DND-41 (cell line): ENCODE results near the gene GREM2.

Source experiments
- EZH2 ChIP-seq: IDR thresholded peaks from 3 replicates; pipeline ENCODE4 v1.6.1; 2012; ENCODE audit warnings: borderline replicate concordance, low read depth, mild to moderate bottlenecking, moderate library complexity, low read length, inconsistent platforms; ENCODE audit not compliant: severe bottlenecking
- TF ChIP-seq, protein P1 (sequence below): IDR thresholded peaks from 2 replicates; pipeline ENCODE4 v1.5.1; 2012; ENCODE audit warnings: borderline replicate concordance, low read length, moderate library complexity, mild to moderate bottlenecking; ENCODE audit not compliant: poor library complexity, severe bottlenecking; ENCODE audit errors: extremely low read depth

GRCh38 chr1:240652961-240653409 is 41.0 kb upstream of the GREM2 start:
- TF ChIP-seq, protein P1, sequence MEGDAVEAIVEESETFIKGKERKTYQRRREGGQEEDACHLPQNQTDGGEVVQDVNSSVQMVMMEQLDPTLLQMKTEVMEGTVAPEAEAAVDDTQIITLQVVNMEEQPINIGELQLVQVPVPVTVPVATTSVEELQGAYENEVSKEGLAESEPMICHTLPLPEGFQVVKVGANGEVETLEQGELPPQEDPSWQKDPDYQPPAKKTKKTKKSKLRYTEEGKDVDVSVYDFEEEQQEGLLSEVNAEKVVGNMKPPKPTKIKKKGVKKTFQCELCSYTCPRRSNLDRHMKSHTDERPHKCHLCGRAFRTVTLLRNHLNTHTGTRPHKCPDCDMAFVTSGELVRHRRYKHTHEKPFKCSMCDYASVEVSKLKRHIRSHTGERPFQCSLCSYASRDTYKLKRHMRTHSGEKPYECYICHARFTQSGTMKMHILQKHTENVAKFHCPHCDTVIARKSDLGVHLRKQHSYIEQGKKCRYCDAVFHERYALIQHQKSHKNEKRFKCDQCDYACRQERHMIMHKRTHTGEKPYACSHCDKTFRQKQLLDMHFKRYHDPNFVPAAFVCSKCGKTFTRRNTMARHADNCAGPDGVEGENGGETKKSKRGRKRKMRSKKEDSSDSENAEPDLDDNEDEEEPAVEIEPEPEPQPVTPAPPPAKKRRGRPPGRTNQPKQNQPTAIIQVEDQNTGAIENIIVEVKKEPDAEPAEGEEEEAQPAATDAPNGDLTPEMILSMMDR: no peak
- TF ChIP-seq EZH2: no peak
